Measurements from ENCODE around the gene CCDC159.

GRCh38 chr19:11380653-11381537 lies 34.6 kb downstream of the CCDC159 start:
- peak; percentile 76 for TF ChIP-seq POLR2AphosphoS5 (IDR thresholded peaks at IDR 0.05; ENCODE audit: low read depth, low read length)
- TF ChIP-seq POLR2A (IDR thresholded peaks at IDR 0.05; ENCODE audit: low read depth, low read length): peak; percentile 77; the same call in 1 of the 2 replicates
